GM21529 (cell line): Measurements from ENCODE around the gene RELCH.

Experiments
- ATAC-seq: cut with Tn5 transposase; IDR thresholded peaks from one replicate; pipeline ENCODE4 v1.9.1; 2021; ENCODE audit not compliant: unreplicated experiment

The RELCH gene

GRCh38 chr18:62336618-62337017, 149.6 kb downstream of the RELCH start:
- ATAC-seq, result no peak

- ATAC-seq, result no peak
Measured at GRCh38 chr18:62337336-62337735, 150.3 kb downstream of the RELCH start.

GRCh38 chr18:62338446-62339105, 151.5 kb downstream of the RELCH start:
- ATAC-seq, result no peak

- no peak for ATAC-seq
Measured at GRCh38 chr18:62339106-62339988, 152.3 kb downstream of the RELCH start.

- no peak for ATAC-seq
Measured at GRCh38 chr18:62340996-62341395, 153.9 kb downstream of the RELCH start.

- no peak for ATAC-seq
Measured at GRCh38 chr18:62341473-62341872, 154.4 kb downstream of the RELCH start.

- no peak for ATAC-seq
Measured at GRCh38 chr18:62342884-62343283, 155.8 kb downstream of the RELCH start.

- no peak for ATAC-seq
Measured at GRCh38 chr18:62343316-62343715, 156.3 kb downstream of the RELCH start.

- ATAC-seq, result no peak
Measured at GRCh38 chr18:62345909-62346308, 158.9 kb downstream of the RELCH start.

GRCh38 chr18:62346333-62347088, 159.5 kb downstream of the RELCH start:
- no peak for ATAC-seq

- no peak for ATAC-seq
Measured at GRCh38 chr18:62347089-62347506, 160.0 kb downstream of the RELCH start.

GRCh38 chr18:62348474-62348873, 161.4 kb downstream of the RELCH start:
- no peak for ATAC-seq

GRCh38 chr18:62353170-62353569, 166.1 kb downstream of the RELCH start:
- ATAC-seq, result no peak

GRCh38 chr18:62354151-62354550, 167.1 kb downstream of the RELCH start:
- no peak for ATAC-seq

- ATAC-seq, result no peak
Measured at GRCh38 chr18:62357079-62357719, 170.1 kb downstream of the RELCH start.
